ENCODE results near the gene CNTNAP5.

The CNTNAP5 gene

DNA sequence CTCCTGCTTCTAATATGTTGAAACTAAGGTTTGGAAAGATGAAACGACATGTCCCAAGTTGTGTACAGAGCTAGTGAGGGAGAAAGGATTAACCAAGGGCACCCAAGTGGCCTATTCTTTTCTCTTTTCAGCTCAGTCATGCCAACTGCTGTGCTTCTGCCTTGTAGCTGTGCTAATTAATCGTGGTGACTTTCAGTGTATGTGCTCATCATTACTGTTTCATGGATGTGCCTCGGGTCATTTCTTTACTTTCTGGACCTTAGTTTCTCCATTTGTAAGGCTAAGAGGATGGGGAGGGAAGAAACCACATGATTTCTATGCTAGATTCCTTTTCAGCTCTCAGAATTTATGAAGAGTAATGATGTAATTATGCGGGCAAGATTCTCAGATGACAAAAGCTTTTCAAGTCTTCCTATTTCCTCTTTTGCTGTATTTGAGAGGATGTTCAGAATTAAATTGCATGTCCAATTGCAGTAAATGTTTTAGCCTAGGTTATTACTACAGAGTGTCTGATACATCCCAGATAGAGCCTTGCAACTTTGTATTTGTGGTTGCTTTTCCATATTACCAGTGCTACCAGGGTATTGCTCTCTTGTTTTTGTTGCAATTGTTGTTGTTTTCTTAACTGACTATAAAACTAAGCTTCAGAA lies 621.2 kb downstream of the CNTNAP5 start:
- Histone ChIP-seq H3K9ac (ENCODE audit: low read depth, low read length) (no peak overlapping the region), H3K9me3 (replicated peaks; ENCODE audit: low read length) (peaks cover 17% of the 10 kb centered on the region), H3K4me3 (ENCODE audit: low read length) (no peak overlapping the region), H3K27me3 (ENCODE audit: control insufficient read depth, insufficient read depth, low read length) (no peaks in the 10 kb centered on the region), H3K36me3 (ENCODE audit: insufficient read depth, low read length) (no peaks in the 10 kb centered on the region), H3K4me2 (ENCODE audit: low read length) (no peak overlapping the region), H3K4me1 (ENCODE audit: control insufficient read depth, insufficient read depth, low read length) (no peaks in the 10 kb centered on the region)

DNA sequence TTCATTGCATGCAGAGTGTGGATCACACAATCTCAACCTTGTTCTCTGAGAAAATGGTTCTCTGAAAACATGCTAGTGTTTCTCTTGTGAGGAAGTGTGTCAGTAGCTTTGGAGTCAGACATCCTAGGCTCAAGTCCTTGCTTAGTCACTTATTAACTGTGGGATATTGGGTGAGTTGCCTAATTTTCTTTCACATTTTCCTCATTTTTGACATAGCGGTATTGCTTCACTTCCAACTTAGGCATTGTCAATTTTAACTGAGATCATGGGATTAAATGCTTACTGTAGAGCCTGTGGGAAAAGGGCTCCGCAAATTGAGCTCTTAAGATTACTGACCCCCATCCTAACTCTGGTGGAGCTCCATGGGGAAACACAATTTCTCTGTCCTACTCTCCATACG lies 622.2 kb downstream of the CNTNAP5 start:
- H3K4me3 ChIP-seq (ENCODE audit: low read length) = no peak overlapping the region
- H3K9me3 ChIP-seq (replicated peaks; ENCODE audit: low read length) = peaks cover 19% of the 10 kb centered on the region
- no peak overlapping the region for H3K4me2 ChIP-seq (ENCODE audit: low read length)
- H3K4me1 ChIP-seq (ENCODE audit: control insufficient read depth, insufficient read depth, low read length) = no peaks in the 10 kb centered on the region
- H3K36me3 ChIP-seq (ENCODE audit: insufficient read depth, low read length) = no peaks in the 10 kb centered on the region
- H3K27me3 ChIP-seq (ENCODE audit: control insufficient read depth, insufficient read depth, low read length) = no peaks in the 10 kb centered on the region
- H3K9ac ChIP-seq (ENCODE audit: low read depth, low read length) = no peak overlapping the region

DNA sequence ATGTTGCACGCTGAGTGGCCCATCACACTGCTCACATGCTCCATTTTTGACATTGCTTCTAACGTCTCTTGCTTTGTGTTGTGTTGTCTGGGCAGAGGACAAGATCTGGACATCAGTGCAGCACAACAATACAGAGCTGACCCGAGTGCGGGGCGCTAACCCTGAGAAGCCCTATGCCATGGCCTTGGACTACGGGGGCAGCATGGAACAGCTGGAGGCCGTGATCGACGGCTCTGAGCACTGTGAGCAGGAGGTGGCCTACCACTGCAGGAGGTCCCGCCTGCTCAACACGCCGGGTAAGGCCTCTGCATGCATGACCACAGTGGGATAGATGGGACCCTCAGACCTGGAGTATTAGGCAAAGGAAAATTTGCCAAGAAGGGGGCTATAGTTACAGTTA lies 622.6 kb downstream of the CNTNAP5 start:
- H3K27me3 ChIP-seq (ENCODE audit: control insufficient read depth, insufficient read depth, low read length) = no peaks in the 10 kb centered on the region
- peaks cover 15% of the 10 kb centered on the region for H3K9me3 ChIP-seq (replicated peaks; ENCODE audit: low read length)
- no peaks in the 10 kb centered on the region for H3K4me1 ChIP-seq (ENCODE audit: control insufficient read depth, insufficient read depth, low read length)
- no peak overlapping the region for H3K9ac ChIP-seq (ENCODE audit: low read depth, low read length)
- no peak overlapping the region for H3K4me3 ChIP-seq (ENCODE audit: low read length)
- no peak overlapping the region for H3K4me2 ChIP-seq (ENCODE audit: low read length)
- H3K36me3 ChIP-seq (ENCODE audit: insufficient read depth, low read length) = no peaks in the 10 kb centered on the region

DNA sequence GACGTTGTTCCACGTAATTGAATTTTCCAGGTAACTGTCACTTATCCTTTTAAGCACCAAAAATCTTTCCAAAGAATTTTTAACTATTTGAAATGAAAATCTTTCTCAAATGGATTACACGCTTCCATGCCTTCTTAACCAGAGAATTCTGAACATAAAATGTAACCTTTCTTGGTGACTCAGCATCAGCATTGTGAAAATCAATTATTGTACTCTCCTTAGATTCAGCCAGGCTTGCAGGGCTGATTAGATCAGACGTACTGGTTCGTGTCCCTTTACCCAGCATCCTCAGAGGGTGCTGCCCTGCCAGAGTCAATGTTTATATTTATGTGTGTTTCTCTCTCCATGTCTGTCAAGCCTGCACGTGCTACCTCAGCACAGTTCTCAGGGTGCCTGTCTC lies 623.9 kb downstream of the CNTNAP5 start:
- Histone ChIP-seq H3K36me3 (ENCODE audit: insufficient read depth, low read length) (no peaks in the 10 kb centered on the region), H3K9ac (ENCODE audit: low read depth, low read length) (no peak overlapping the region), H3K4me1 (ENCODE audit: control insufficient read depth, insufficient read depth, low read length) (no peaks in the 10 kb centered on the region), H3K27me3 (ENCODE audit: control insufficient read depth, insufficient read depth, low read length) (no peaks in the 10 kb centered on the region), H3K4me2 (ENCODE audit: low read length) (no peak overlapping the region), H3K4me3 (ENCODE audit: low read length) (no peak overlapping the region), H3K9me3 (replicated peaks; ENCODE audit: low read length) (peaks cover 15% of the 10 kb centered on the region)

DNA sequence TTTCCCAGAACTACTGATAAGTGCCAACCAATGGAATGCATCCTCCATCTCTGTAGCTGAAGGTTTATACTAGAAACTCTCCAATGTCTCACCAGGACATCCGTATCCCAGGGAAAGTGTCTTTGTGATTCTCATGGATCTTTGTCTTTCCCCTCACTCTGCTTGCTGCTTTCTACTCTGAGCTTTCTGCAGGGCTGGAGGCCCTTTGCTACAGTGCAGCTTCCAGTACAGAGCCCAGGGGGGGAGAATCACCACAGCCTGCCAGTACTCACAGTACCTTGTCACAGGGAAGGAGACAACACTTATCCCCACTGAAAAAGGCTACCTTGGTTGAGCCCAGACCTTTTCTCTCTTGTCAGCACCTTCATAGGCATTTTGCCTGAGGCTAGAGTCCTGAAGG lies 627.0 kb downstream of the CNTNAP5 start:
- H3K4me3 ChIP-seq (ENCODE audit: low read length) = no peak overlapping the region
- no peaks in the 10 kb centered on the region for H3K27me3 ChIP-seq (ENCODE audit: control insufficient read depth, insufficient read depth, low read length)
- no peak overlapping the region for H3K9ac ChIP-seq (ENCODE audit: low read depth, low read length)
- H3K9me3 ChIP-seq (replicated peaks; ENCODE audit: low read length) = peaks cover 14% of the 10 kb centered on the region
- H3K4me1 ChIP-seq (ENCODE audit: control insufficient read depth, insufficient read depth, low read length) = no peaks in the 10 kb centered on the region
- H3K4me2 ChIP-seq (ENCODE audit: low read length) = no peak overlapping the region
- no peaks in the 10 kb centered on the region for H3K36me3 ChIP-seq (ENCODE audit: insufficient read depth, low read length)

DNA sequence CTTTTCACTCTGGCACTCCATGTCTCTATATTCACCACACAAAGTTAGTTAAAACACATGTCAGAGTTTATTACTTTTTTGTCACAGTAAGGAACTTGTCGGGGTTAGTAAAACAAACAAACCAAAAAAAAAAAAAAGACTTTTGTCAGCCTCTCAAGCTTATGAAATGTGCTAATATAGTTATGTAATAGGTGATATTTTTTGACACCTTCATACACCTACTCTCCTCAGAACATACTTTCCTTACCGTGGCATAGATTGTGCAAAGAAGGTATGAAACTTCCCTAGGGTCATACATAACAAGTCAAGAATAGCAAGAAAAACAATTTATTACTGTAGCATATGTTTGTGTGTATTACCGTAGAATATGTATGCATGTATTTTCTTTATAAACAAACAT lies 633.3 kb downstream of the CNTNAP5 start:
- H3K36me3 ChIP-seq (ENCODE audit: insufficient read depth, low read length) = no peaks in the 10 kb centered on the region
- H3K4me2 ChIP-seq (ENCODE audit: low read length) = no peak overlapping the region
- H3K9ac ChIP-seq (ENCODE audit: low read depth, low read length) = no peak overlapping the region
- H3K27me3 ChIP-seq (ENCODE audit: control insufficient read depth, insufficient read depth, low read length) = no peaks in the 10 kb centered on the region
- no peaks in the 10 kb centered on the region for H3K4me1 ChIP-seq (ENCODE audit: control insufficient read depth, insufficient read depth, low read length)
- H3K9me3 ChIP-seq (replicated peaks; ENCODE audit: low read length) = peaks cover 5% of the 10 kb centered on the region
- no peak overlapping the region for H3K4me3 ChIP-seq (ENCODE audit: low read length)

DNA sequence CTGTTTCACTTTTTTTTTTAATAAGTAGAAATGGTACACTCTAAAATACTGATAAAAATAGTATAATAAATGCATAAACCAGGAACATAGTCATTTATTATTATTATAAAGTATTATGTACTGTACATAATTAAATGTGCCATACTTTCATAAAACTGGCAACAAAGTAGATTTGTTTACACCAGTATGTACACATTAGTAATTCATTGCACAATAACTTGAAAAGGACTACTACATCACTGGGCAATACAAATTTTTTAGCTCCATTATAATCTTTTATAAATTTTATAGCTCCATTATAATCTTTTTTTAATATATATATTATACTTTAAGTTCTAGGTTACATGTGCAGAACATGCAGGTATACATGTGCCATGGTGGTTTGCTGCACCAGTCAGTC lies 636.5 kb downstream of the CNTNAP5 start:
- Histone ChIP-seq H3K27me3 (ENCODE audit: control insufficient read depth, insufficient read depth, low read length) (no peaks in the 10 kb centered on the region), H3K9me3 (replicated peaks; ENCODE audit: low read length) (peaks cover 5% of the 10 kb centered on the region), H3K4me2 (ENCODE audit: low read length) (no peak overlapping the region), H3K36me3 (ENCODE audit: insufficient read depth, low read length) (no peaks in the 10 kb centered on the region), H3K4me1 (ENCODE audit: control insufficient read depth, insufficient read depth, low read length) (no peaks in the 10 kb centered on the region), H3K4me3 (ENCODE audit: low read length) (no peak overlapping the region), H3K9ac (ENCODE audit: low read depth, low read length) (no peak overlapping the region)

DNA sequence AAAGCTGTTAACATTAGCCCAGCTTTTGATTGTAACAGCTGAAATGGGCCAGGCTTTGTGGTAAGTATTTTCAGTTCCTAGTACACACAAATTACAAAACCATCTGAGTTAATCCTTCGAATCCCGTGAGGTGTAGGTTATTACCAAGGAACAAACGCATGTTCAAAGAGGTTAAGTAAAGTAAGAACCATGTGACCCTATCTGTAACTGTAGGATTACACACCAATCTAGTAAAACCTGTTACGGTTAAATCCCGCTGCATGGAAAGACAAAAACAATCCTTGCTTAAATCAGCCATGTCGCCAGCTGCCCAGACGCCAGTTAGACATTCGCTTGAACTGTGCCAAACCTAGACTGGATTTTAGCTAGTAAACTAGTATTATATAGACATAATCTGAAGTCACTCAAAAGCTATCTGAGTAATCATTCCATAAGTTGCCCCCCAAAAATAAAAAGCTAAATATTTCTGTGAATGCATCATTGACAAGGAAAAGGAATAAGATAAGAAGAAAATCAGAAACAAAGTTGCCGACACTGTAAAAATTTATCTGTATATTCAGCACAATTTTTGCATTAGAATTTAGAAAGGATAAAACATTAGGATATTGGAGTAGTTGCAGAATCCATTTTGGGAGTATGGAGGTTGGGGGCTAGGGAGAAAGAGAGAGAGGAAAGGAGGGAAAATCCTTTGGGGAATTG lies 638.0 kb downstream of the CNTNAP5 start:
- no peaks in the 10 kb centered on the region for H3K27me3 ChIP-seq (ENCODE audit: control insufficient read depth, insufficient read depth, low read length)
- no peak overlapping the region for H3K4me3 ChIP-seq (ENCODE audit: low read length)
- H3K9me3 ChIP-seq (replicated peaks; ENCODE audit: low read length) = peaks cover 4% of the 10 kb centered on the region
- H3K4me1 ChIP-seq (ENCODE audit: control insufficient read depth, insufficient read depth, low read length) = no peaks in the 10 kb centered on the region
- no peak overlapping the region for H3K9ac ChIP-seq (ENCODE audit: low read depth, low read length)
- no peaks in the 10 kb centered on the region for H3K36me3 ChIP-seq (ENCODE audit: insufficient read depth, low read length)
- no peak overlapping the region for H3K4me2 ChIP-seq (ENCODE audit: low read length)

DNA sequence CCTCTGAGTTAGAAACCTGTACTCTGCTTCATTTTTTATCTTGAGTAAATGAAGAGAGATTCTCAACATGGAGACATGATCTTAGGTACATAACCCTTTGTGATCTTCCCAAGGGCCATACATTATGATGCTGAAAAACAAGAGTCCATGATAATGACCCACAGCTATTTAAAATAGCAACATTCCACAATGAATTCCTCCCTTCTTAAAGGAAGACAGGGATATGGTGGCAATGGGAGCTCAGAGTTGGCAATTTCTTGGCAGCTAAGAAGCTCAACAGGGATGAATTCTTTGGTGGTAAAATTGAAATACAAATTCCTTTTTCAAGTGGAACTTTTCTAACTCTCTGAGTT lies 638.5 kb downstream of the CNTNAP5 start:
- Histone ChIP-seq H3K27me3 (ENCODE audit: control insufficient read depth, insufficient read depth, low read length) (no peaks in the 10 kb centered on the region), H3K4me3 (ENCODE audit: low read length) (no peak overlapping the region)

DNA sequence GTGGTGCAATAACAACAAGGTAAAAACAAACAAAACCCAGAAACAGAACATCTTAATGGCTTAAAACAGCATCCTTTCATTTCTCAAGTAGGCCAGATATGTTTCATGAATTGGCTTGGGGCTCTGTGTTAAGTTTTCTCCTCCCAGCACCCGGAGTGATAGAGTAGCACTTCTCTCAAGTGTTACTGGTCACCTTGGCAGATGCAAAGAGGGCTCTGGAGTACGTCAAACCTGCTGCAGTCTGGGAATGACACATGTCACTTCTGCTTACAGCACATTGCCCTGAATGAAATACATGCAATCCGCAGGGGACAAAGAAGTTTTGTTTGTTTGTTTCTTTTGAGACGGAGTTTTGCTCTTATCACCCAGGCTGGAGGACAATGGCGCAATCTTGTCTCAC lies 639.3 kb downstream of the CNTNAP5 start:
- Histone ChIP-seq H3K27me3 (ENCODE audit: control insufficient read depth, insufficient read depth, low read length) (no peaks in the 10 kb centered on the region), H3K9me3 (replicated peaks; ENCODE audit: low read length) (peaks cover 4% of the 10 kb centered on the region), H3K4me3 (ENCODE audit: low read length) (no peak overlapping the region), H3K4me2 (ENCODE audit: low read length) (no peak overlapping the region), H3K36me3 (ENCODE audit: insufficient read depth, low read length) (no peaks in the 10 kb centered on the region), H3K4me1 (ENCODE audit: control insufficient read depth, insufficient read depth, low read length) (no peaks in the 10 kb centered on the region), H3K9ac (ENCODE audit: low read depth, low read length) (no peak overlapping the region)

More for the DNA sequence above, 638.5 kb downstream of the CNTNAP5 start:
- H3K9me3 ChIP-seq (replicated peaks; ENCODE audit: low read length) = peaks cover 4% of the 10 kb centered on the region
- no peak overlapping the region for H3K4me2 ChIP-seq (ENCODE audit: low read length)
- H3K9ac ChIP-seq (ENCODE audit: low read depth, low read length) = no peak overlapping the region
- H3K4me1 ChIP-seq (ENCODE audit: control insufficient read depth, insufficient read depth, low read length) = no peaks in the 10 kb centered on the region
- H3K36me3 ChIP-seq (ENCODE audit: insufficient read depth, low read length) = no peaks in the 10 kb centered on the region

DNA sequence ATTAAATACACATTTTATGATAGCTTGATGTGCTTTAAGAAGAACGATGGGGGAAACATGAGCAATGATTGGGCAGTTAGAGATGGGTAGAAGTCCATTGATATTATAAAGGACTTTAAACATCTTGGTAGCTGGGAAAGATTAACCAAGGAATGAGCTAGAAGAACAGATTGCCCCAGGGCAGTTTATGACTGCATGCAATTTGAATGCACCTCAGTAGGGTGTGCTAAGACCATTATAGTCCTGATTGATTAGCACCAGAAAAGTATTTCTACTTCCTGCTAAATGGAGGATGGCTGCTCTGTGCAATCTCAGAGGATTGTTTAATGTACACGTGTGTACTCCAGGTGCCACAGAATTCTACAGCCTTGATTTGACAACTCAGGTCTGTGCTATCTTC lies 641.9 kb downstream of the CNTNAP5 start:
- H3K4me2 ChIP-seq (ENCODE audit: low read length) = no peak overlapping the region
- H3K4me3 ChIP-seq (ENCODE audit: low read length) = no peak overlapping the region
- H3K27me3 ChIP-seq (ENCODE audit: control insufficient read depth, insufficient read depth, low read length) = no peaks in the 10 kb centered on the region
- H3K9me3 ChIP-seq (replicated peaks; ENCODE audit: low read length) = peaks cover 4% of the 10 kb centered on the region
- H3K9ac ChIP-seq (ENCODE audit: low read depth, low read length) = no peak overlapping the region
- H3K4me1 ChIP-seq (ENCODE audit: control insufficient read depth, insufficient read depth, low read length) = no peaks in the 10 kb centered on the region
- H3K36me3 ChIP-seq (ENCODE audit: insufficient read depth, low read length) = no peaks in the 10 kb centered on the region

DNA sequence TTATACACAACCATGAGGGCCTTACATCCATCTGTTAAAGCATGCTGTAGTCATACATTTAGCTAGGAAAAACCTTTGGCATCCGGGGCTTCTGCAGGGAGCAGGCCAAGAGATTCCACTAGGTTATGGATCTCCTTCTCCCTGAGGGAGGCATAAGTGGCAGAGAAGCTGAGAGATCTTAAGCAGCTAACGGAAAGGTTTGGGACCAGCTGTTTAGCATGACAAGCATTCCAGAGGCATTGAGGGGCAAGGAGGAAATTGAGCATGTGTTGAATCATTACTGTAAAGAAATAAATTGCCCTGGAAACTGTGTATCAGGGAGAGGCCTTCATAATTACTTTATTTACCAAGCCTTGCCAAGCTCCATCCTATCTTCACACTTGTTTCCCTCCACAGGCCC lies 643.1 kb downstream of the CNTNAP5 start:
- Histone ChIP-seq H3K4me3 (ENCODE audit: low read length) (no peak overlapping the region), H3K27me3 (ENCODE audit: control insufficient read depth, insufficient read depth, low read length) (no peaks in the 10 kb centered on the region), H3K4me1 (ENCODE audit: control insufficient read depth, insufficient read depth, low read length) (no peaks in the 10 kb centered on the region), H3K4me2 (ENCODE audit: low read length) (no peak overlapping the region), H3K9ac (ENCODE audit: low read depth, low read length) (no peak overlapping the region), H3K36me3 (ENCODE audit: insufficient read depth, low read length) (no peaks in the 10 kb centered on the region), H3K9me3 (replicated peaks; ENCODE audit: low read length) (peaks cover 4% of the 10 kb centered on the region)
